Measurements from ENCODE around the gene OVAAL.

OVAAL gene

DNA sequence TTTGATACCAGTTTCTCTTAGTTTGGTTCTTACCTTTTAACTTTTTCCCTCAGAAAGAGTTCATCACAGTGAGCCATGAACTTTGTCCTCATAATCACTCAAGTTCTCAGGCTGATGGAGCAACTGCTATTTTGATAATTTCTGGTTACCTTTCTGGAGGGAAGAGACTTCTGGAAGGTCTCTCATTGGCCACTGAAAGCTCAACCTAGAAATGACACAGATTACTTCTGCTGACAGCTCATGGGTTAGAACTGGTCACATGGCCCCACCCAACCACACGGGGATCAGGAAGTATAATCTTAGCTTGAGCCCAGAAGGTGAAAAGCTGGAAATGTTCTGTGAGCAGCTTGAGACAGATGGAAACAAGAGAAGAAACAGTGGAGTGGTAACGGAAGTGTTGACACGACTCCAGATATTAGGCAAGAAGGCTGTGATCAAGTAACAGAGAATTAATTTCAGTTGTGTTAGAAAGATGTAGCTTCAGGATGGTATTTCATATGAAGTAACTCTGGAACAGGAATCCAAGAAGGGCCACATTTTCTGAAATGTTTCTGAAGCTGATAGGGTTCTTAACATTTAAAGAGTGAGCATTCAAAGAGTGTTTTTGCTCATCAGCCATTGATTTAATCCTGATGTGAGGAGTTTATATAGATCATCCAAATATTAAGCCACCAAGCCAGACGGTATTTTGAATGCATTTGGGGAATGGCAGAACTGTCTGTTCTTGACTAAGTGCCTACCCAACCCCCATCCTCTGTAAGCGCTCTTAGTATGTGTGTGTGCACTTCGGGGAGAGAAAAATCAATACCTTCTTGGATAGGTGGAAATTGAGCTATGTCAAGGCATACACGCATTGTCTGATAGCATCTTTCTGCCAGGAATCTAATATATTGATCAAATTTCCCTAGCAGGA, 51.1 kb downstream of the OVAAL start:
- DNase-seq, result no peak

- DNase-seq, result no peak
Measured at GRCh38 chr1:180610556-180611015, 51.8 kb downstream of the OVAAL start.

GRCh38 chr1:180611016-180611930, 52.5 kb downstream of the OVAAL start:
- no peak for DNase-seq

- DNase-seq, result no peak
Measured at GRCh38 chr1:180612632-180613031, 53.9 kb downstream of the OVAAL start.

GRCh38 chr1:180614730-180615129, 56.0 kb downstream of the OVAAL start:
- no peak for DNase-seq

GRCh38 chr1:180615493-180616290, 56.9 kb downstream of the OVAAL start:
- DNase-seq, result no peak

Measured in stimulated activated CD4-positive, alpha-beta T cell treated with anti-CD3 and anti-CD28 coated beads, Interleukin-2, amount 100 ng/mL, for 48 hours (primary cell).